Bronchial epithelial cell (primary cell): ENCODE results near the gene DNAJC15. TPM values are rescaled to one million over a fixed set of nuclear protein-coding genes. Genes with fewer than 3 reads are reported as not detected.

Experiments used
- DNase-seq: peaks from one replicate; pipeline ENCODE4 v3.0.0-alpha.2; 2010; ENCODE audit warnings: low read depth
- FAIRE-seq: peaks from 2 replicates; lab custom pipeline; 2011; peaks lifted over from hg19 to GRCh38; lab: Jason Lieb, UNC
- H3K27me3 ChIP-seq: 2 replicates; pipeline ENCODE4 v1.5.1; 2011; ENCODE audit warnings: low read length; ENCODE audit not compliant: control insufficient read depth, insufficient read depth
- H3K36me3 ChIP-seq: 2 replicates; pipeline ENCODE4 v1.5.1; 2011; ENCODE audit warnings: low read length; ENCODE audit not compliant: control insufficient read depth, insufficient read depth
- H3K4me3 ChIP-seq: 2 replicates; pipeline ENCODE4 v1.5.1; 2011; ENCODE audit warnings: mild to moderate bottlenecking, low read depth, low read length, control low read depth
- CTCF ChIP-seq: IDR thresholded peaks from 2 replicates; pipeline ENCODE4 v1.5.1; 2011; ENCODE audit warnings: mild to moderate bottlenecking, moderate library complexity, low read length, control low read depth, inconsistent platforms; ENCODE audit not compliant: insufficient read depth, severe bottlenecking
- total RNA-seq: library from RNA; depleted of rRNA; stranded (reverse); fragments of >200 nt; gene quantifications from 2 replicates; pipeline ENCODE4 v1.2.1, GENCODE V29; 2014

The DNAJC15 gene
- total RNA-seq, 1 donor from 2014 or later, result 4.2 TPM

- Histone ChIP-seq H3K27me3 (peaks cover 4% of the 10 kb centered on the region), H3K4me3 (no peak overlapping the region), H3K36me3 (no peaks in the 10 kb centered on the region)
- no peak for FAIRE-seq
- no peak for DNase-seq
- TF ChIP-seq CTCF, result no peak
These were observed 127.2 kb downstream of the DNAJC15 start for GRCh38 chr13:43150369-43151207.

GRCh38 chr13:43153436-43154090, 130.2 kb downstream of the DNAJC15 start:
- TF ChIP-seq CTCF, result no peak
- H3K4me3 ChIP-seq, result no peak overlapping the region
- H3K27me3 ChIP-seq, result no peaks in the 10 kb centered on the region
- no peaks in the 10 kb centered on the region for H3K36me3 ChIP-seq
- DNase-seq, result peak; percentile 63
- no peak for FAIRE-seq

- no peak for FAIRE-seq
- Histone ChIP-seq H3K4me3 (no peak overlapping the region), H3K27me3 (no peaks in the 10 kb centered on the region), H3K36me3 (no peaks in the 10 kb centered on the region)
- DNase-seq, result no peak
- TF ChIP-seq CTCF, result no peak
These were observed 130.8 kb downstream of the DNAJC15 start for GRCh38 chr13:43154156-43154651.

- no peak overlapping the region for H3K4me3 ChIP-seq
- no peak for TF ChIP-seq CTCF
- no peak for FAIRE-seq
- no peak for DNase-seq
- no peaks in the 10 kb centered on the region for H3K27me3 ChIP-seq
- H3K36me3 ChIP-seq, result no peaks in the 10 kb centered on the region
These were observed 131.5 kb downstream of the DNAJC15 start for GRCh38 chr13:43154839-43155238.

GRCh38 chr13:43156916-43157315, 133.5 kb downstream of the DNAJC15 start:
- TF ChIP-seq CTCF, result no peak
- FAIRE-seq, result no peak
- no peaks in the 10 kb centered on the region for H3K36me3 ChIP-seq
- H3K27me3 ChIP-seq, result no peaks in the 10 kb centered on the region
- no peak for DNase-seq
- no peak overlapping the region for H3K4me3 ChIP-seq
